Astrocyte (in vitro differentiated cells and primary cell): ENCODE data around the gene PLEKHG7. TPM values are rescaled to one million over a fixed set of nuclear protein-coding genes. Genes with fewer than 3 reads are reported as not detected.

ENCODE experiments used
- DNase-seq: peaks from one replicate; pipeline ENCODE4 v3.0.0-alpha.2; 2010; ENCODE audit warnings: low read depth
- FAIRE-seq: peaks from 2 replicates; lab custom pipeline; 2011; peaks lifted over from hg19 to GRCh38; lab: Jason Lieb, UNC
- H2AFZ ChIP-seq: 2 replicates; pipeline ENCODE4 v1.6.0; 2012; ENCODE audit warnings: low read depth, low read length, inconsistent platforms
- H3K27ac ChIP-seq: 2 replicates; pipeline ENCODE4 v1.5.1; 2011; ENCODE audit warnings: low read depth, low read length, inconsistent platforms
- H3K27me3 ChIP-seq: 2 replicates; pipeline ENCODE4 v1.6.0; 2011; ENCODE audit warnings: low read length, inconsistent platforms; ENCODE audit not compliant: insufficient read depth
- H3K36me3 ChIP-seq: 2 replicates; pipeline ENCODE4 v1.5.1; 2011; ENCODE audit warnings: low read length, inconsistent platforms; ENCODE audit not compliant: insufficient read depth
- H3K4me1 ChIP-seq: 2 replicates; pipeline ENCODE4 v1.5.1; 2011; ENCODE audit warnings: low read length, inconsistent platforms; ENCODE audit not compliant: insufficient read depth
- H3K4me2 ChIP-seq: 2 replicates; pipeline ENCODE4 v1.6.0; 2012; ENCODE audit warnings: low read length, inconsistent platforms
- H3K4me3 ChIP-seq: 2 replicates; pipeline ENCODE4 v1.5.1; 2011; ENCODE audit warnings: low read depth, mild to moderate bottlenecking, low read length, inconsistent platforms; ENCODE audit not compliant: insufficient read depth
- H3K79me2 ChIP-seq: 2 replicates; pipeline ENCODE4 v1.6.0; 2012; ENCODE audit warnings: mild to moderate bottlenecking, low read length, inconsistent platforms; ENCODE audit not compliant: insufficient read depth
- H3K9ac ChIP-seq: 2 replicates; pipeline ENCODE4 v1.6.0; 2012; ENCODE audit warnings: mild to moderate bottlenecking, low read length, inconsistent platforms
- H3K9me3 ChIP-seq: 2 replicates; pipeline ENCODE4 v1.5.1; 2012; ENCODE audit warnings: low read depth, mild to moderate bottlenecking, low read length, inconsistent platforms; ENCODE audit not compliant: insufficient read depth
- H4K20me1 ChIP-seq: 2 replicates; pipeline ENCODE4 v1.6.0; 2012; ENCODE audit warnings: low read length, inconsistent platforms; ENCODE audit not compliant: insufficient read depth
- H3K27ac Mint-ChIP-seq: one replicate; pipeline ENCODE4 v1.8.0; 2021; ENCODE audit warnings: mild to moderate bottlenecking, mixed read lengths; ENCODE audit not compliant: unreplicated experiment
- H3K27me3 Mint-ChIP-seq: one replicate; pipeline ENCODE4 v1.8.0; 2021; ENCODE audit warnings: low read depth, mixed read lengths; ENCODE audit not compliant: unreplicated experiment
- H3K36me3 Mint-ChIP-seq: one replicate; pipeline ENCODE4 v1.8.0; 2021; ENCODE audit warnings: low read depth, mixed read lengths; ENCODE audit not compliant: unreplicated experiment
- H3K4me1 Mint-ChIP-seq: one replicate; pipeline ENCODE4 v1.8.0; 2021; ENCODE audit warnings: low read depth, mixed read lengths; ENCODE audit not compliant: unreplicated experiment
- H3K4me3 Mint-ChIP-seq: one replicate; pipeline ENCODE4 v1.8.0; 2021; ENCODE audit warnings: mild to moderate bottlenecking, moderate library complexity, mixed read lengths; ENCODE audit not compliant: unreplicated experiment
- H3K9me3 Mint-ChIP-seq: one replicate; pipeline ENCODE4 v1.8.0; 2021; ENCODE audit warnings: mild to moderate bottlenecking, mixed read lengths; ENCODE audit not compliant: unreplicated experiment
- EZH2 ChIP-seq: IDR thresholded peaks from 2 replicates; pipeline ENCODE4 v1.6.1; 2012; ENCODE audit warnings: mild to moderate bottlenecking, low read length, inconsistent platforms; ENCODE audit not compliant: insufficient read depth
- total RNA-seq: library from RNA; stranded (reverse); gene quantifications from 2 replicates; pipeline ENCODE4 v1.2.1, GENCODE V29; 2021
- TF ChIP-seq, protein P1 (sequence below): IDR thresholded peaks from 2 replicates; pipeline ENCODE4 v1.5.1; 2011; ENCODE audit warnings: low read depth, mild to moderate bottlenecking, inconsistent platforms, low read length, moderate library complexity; ENCODE audit not compliant: insufficient read depth

Gene PLEKHG7
- total RNA-seq, 1 donor from 2014 or later = 0.68 TPM

GRCh38 chr12:92698474-92698873, 4.3 kb upstream of the PLEKHG7 start:
- Mint-ChIP-seq H3K27me3 (no peaks in the 10 kb centered on the region), H3K9me3 (peaks cover 12% of the 10 kb centered on the region), H3K4me3 (no peak overlapping the region), H3K36me3 (no peaks in the 10 kb centered on the region), H3K27ac (no peak overlapping the region), H3K4me1 (peaks cover 3% of the 10 kb centered on the region)
- no peak for DNase-seq
- Histone ChIP-seq H3K27me3 (no peaks in the 10 kb centered on the region), H3K9ac (no peak overlapping the region), H3K79me2 (no peaks in the 10 kb centered on the region), H4K20me1 (no peaks in the 10 kb centered on the region), H3K4me1 (no peaks in the 10 kb centered on the region), H3K4me2 (no peak overlapping the region), H2AFZ (no peak overlapping the region), H3K36me3 (no peaks in the 10 kb centered on the region), H3K4me3 (no peak overlapping the region), H3K27ac (no peak overlapping the region), H3K9me3 (no peaks in the 10 kb centered on the region)
- no peak for FAIRE-seq
- TF ChIP-seq, protein P1, sequence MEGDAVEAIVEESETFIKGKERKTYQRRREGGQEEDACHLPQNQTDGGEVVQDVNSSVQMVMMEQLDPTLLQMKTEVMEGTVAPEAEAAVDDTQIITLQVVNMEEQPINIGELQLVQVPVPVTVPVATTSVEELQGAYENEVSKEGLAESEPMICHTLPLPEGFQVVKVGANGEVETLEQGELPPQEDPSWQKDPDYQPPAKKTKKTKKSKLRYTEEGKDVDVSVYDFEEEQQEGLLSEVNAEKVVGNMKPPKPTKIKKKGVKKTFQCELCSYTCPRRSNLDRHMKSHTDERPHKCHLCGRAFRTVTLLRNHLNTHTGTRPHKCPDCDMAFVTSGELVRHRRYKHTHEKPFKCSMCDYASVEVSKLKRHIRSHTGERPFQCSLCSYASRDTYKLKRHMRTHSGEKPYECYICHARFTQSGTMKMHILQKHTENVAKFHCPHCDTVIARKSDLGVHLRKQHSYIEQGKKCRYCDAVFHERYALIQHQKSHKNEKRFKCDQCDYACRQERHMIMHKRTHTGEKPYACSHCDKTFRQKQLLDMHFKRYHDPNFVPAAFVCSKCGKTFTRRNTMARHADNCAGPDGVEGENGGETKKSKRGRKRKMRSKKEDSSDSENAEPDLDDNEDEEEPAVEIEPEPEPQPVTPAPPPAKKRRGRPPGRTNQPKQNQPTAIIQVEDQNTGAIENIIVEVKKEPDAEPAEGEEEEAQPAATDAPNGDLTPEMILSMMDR = no peak
- TF ChIP-seq EZH2 = no peak

DNA sequence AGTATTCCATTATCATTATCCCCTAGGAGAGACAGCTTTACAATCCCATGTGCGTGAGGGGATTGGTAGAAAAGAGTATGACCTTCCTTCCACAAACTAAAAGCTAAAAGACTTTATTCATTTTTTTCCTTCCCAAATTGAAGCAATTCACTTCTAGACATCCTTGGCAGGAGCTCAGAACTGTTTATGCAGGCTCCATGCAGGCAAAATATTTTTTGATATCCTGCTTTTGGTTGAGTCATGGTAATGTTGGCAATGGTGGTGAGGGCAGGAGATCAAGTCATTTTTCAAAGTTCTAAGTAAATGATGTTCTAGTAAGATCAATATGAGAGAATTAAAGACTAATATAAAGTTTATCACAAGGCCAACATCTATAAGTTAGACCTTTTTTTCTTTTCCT, 1.3 kb upstream of the PLEKHG7 start:
- Mint-ChIP-seq H3K36me3 (no peaks in the 10 kb centered on the region), H3K27me3 (no peaks in the 10 kb centered on the region), H3K9me3 (peaks cover 12% of the 10 kb centered on the region), H3K4me1 (peaks cover 3% of the 10 kb centered on the region), H3K4me3 (no peak overlapping the region), H3K27ac (no peak overlapping the region)
- no peak for DNase-seq
- H3K36me3 ChIP-seq = no peaks in the 10 kb centered on the region
- no peaks in the 10 kb centered on the region for H3K4me1 ChIP-seq
- H3K4me2 ChIP-seq = no peak overlapping the region
- H4K20me1 ChIP-seq = no peaks in the 10 kb centered on the region
- no peak for FAIRE-seq
- H3K27ac ChIP-seq = no peak overlapping the region
- H3K9me3 ChIP-seq = no peaks in the 10 kb centered on the region
- no peaks in the 10 kb centered on the region for H3K79me2 ChIP-seq
- no peaks in the 10 kb centered on the region for H3K27me3 ChIP-seq
- no peak overlapping the region for H2AFZ ChIP-seq
- TF ChIP-seq EZH2 = no peak
- TF ChIP-seq, protein P1 = no peak
- no peak overlapping the region for H3K4me3 ChIP-seq
- no peak overlapping the region for H3K9ac ChIP-seq

DNA sequence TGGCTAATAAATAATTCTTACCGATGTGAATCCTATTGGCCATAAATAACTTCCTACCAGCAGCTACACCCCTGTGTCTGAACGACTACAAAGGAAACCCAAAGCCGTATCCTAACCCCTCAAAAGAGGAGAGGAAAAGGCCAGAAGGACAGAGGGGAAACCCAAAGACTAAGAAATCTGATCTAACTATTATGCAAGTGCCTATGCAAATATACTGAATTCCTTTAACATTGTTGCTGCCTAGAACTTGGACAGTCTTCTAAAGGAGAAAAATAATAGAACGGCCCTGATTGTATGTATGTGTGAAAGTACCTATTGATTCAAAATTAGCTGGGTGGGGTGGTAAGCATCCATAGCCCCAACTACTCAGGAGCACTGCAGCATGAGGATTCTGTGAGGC, 997 bp downstream of the PLEKHG7 start:
- no peaks in the 10 kb centered on the region for H3K27me3 Mint-ChIP-seq
- Histone ChIP-seq H2AFZ (no peak overlapping the region), H4K20me1 (no peaks in the 10 kb centered on the region), H3K79me2 (no peaks in the 10 kb centered on the region), H3K4me1 (no peaks in the 10 kb centered on the region), H3K4me2 (no peak overlapping the region), H3K36me3 (no peaks in the 10 kb centered on the region), H3K27ac (no peak overlapping the region), H3K4me3 (no peak overlapping the region), H3K9ac (no peak overlapping the region), H3K27me3 (no peaks in the 10 kb centered on the region), H3K9me3 (no peaks in the 10 kb centered on the region)
- H3K27ac Mint-ChIP-seq = no peak overlapping the region
- no peak overlapping the region for H3K4me3 Mint-ChIP-seq
- DNase-seq = no peak
- no peaks in the 10 kb centered on the region for H3K36me3 Mint-ChIP-seq
- H3K9me3 Mint-ChIP-seq = no peaks in the 10 kb centered on the region
- FAIRE-seq = no peak
- peaks cover 3% of the 10 kb centered on the region for H3K4me1 Mint-ChIP-seq
- TF ChIP-seq, protein P1 = no peak
